Activated CD8-positive, alpha-beta memory T cell treated with anti-CD3 and anti-CD28 coated beads, Interleukin-2, amount 50 U/mL, for 1 hour (primary cell): ENCODE measurements around the gene PIGW.

ENCODE experiments used
- DNase-seq: peaks from one replicate; pipeline ENCODE4 v3.0.0-alpha.2; 2020; ENCODE audit errors: extremely low read depth

The PIGW gene

GRCh38 chr17:36534840-36535668, at the start of gene PIGW, which contains the start of gene MYO19:
Gene PIGW (plus strand): TSS chr17:36534987. CDS start chr17:36537102, 2,115 bp downstream.
Gene MYO19 (minus strand): TSS chr17:36534868. CDS start chr17:36532538, 2,330 bp downstream.
- peak; percentile 63 for DNase-seq

- no peak for DNase-seq
Measured at GRCh38 chr17:36485027-36485426, 49.8 kb upstream of the PIGW start.

- no peak for DNase-seq
Measured at GRCh38 chr17:36485805-36486203, 49.0 kb upstream of the PIGW start.

GRCh38 chr17:36486204-36487194, 48.3 kb upstream of the PIGW start, which contains the start of gene ZNHIT3:
Gene ZNHIT3 (plus strand): TSS chr17:36486681. CDS start chr17:36486700, 19 bp downstream.
- peak; percentile 72 for DNase-seq

GRCh38 chr17:36493956-36494355, 40.8 kb upstream of the PIGW start:
- DNase-seq, result no peak

GRCh38 chr17:36494674-36495073, 40.1 kb upstream of the PIGW start:
- no peak for DNase-seq

- DNase-seq, result no peak
Measured at GRCh38 chr17:36495076-36495578, 39.7 kb upstream of the PIGW start.

- DNase-seq, result no peak
Measured at GRCh38 chr17:36496018-36496789, 38.6 kb upstream of the PIGW start.

- DNase-seq, result no peak
Measured at GRCh38 chr17:36498155-36498554, 36.6 kb upstream of the PIGW start.

GRCh38 chr17:36498560-36499300, 36.1 kb upstream of the PIGW start:
- no peak for DNase-seq

GRCh38 chr17:36500745-36501225, 34.0 kb upstream of the PIGW start:
- no peak for DNase-seq

GRCh38 chr17:36501351-36501750, 33.4 kb upstream of the PIGW start:
- DNase-seq, result no peak

- no peak for DNase-seq
Measured at GRCh38 chr17:36501963-36502362, 32.8 kb upstream of the PIGW start.

- no peak for DNase-seq
Measured at GRCh38 chr17:36503456-36504155, 31.2 kb upstream of the PIGW start.

GRCh38 chr17:36504156-36504545, 30.6 kb upstream of the PIGW start:
- no peak for DNase-seq

- DNase-seq, result no peak
Measured at GRCh38 chr17:36505171-36505570, 29.6 kb upstream of the PIGW start.

- no peak for DNase-seq
Measured at GRCh38 chr17:36506249-36506826, 28.4 kb upstream of the PIGW start.

- no peak for DNase-seq
Measured at GRCh38 chr17:36506831-36507230, 28.0 kb upstream of the PIGW start.

- no peak for DNase-seq
Measured at GRCh38 chr17:36507266-36507665, 27.5 kb upstream of the PIGW start.
